Measurements from ENCODE around the gene PODXL2.

The PODXL2 gene

DNA sequence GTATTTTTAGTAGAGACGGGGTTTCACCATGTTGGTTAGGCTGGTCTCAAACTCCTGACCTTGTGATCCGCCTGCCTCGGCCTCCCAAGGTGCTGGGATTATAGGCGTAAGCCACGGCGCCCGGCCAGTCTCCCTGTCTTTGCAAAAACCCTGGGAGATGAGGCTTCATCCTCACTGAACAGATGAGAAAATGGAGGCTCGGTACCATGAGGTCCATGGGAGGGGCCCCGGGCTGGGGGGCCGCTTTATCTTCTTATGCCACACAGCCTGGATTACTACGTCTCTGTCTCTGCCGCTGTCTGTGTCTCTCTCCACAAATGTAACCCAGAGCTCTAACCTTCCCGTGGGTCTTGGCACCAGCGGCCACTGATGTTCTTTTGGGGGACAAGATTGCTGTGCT, 82.9 kb downstream of the PODXL2 start:
- no peak for DNase-seq

DNA sequence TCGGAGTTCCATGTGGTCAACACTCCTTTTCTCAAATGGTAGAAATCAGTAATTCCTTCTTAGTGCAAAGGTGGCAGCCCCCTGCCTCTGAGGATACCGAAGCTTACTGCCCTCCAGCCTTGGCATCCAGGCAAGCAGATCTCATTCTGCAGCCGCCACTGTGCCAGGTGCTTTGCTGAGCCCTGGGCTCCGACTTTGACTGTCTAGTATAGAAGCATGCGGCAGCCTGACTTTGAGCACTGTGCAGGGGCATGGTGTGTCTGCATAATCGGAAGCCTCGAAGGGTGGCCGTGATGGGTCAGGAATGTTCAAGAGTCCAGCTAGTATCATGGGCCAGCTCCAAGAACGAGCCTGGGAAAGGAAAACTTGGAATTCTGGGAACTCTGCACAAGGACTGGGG, 83.5 kb downstream of the PODXL2 start:
- no peak for DNase-seq

DNA sequence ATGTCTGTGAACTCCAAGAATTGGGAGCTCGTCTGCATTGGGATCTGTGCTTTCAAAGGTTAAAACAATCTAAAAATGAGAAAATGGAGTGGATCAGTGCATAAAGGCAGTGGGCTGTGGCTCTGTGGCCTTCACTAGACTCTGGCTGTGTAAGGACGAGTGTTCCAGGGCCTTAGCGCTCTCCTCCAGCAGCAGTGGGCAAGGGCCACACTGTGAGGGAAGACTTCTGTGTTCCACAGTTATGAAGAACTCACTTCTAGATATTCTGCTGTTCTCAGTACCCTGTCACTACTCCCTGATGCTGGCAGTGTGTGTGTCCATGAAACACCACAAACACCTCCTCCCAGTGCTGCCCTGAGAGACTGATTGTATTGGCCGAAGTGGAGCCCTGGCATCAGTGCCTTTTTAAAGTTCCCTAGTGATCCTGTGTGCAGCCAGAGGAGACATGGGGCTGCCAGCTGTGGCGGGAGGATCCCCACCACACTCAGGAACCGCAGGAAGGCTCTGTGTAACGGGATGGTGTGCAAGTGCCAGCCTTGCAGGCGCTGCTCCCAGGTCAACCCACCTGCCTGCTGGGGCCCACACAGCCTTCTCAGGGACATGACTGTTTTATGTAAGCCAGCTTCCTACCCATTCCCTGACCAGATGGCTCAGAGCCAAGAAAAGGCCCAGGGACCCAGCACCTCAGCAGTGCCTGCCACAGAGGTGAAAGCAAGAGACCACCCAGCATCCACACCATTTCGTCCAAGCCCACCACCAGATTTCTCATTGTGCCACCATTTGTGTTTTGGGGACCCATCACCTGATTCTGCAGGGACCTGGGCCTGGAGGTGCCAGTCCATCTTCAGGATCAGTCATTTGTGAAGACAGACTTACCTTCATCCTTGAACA, 84.1 kb downstream of the PODXL2 start:
- DNase-seq = no peak

DNA sequence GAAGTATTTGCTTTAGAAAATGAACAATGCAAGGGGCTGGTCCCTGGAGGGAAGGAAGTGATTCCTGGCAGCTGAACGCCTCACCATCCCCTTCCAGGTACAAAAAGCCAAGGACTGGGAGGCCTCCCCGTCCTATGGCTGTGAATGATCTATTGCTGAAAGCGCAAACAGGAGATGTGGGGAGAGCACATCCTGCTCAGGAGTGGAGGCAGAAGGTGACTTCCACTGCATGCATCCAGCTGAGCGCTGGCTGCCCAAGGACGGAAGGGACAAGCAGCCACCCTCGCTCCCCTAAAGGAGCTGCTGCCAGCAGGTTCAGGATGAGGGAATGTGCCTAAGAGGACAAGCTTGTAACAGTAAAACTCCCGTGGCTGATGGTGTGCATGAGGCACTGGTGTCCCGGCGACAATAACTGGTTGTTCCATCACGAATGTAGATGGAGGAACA, 85.2 kb downstream of the PODXL2 start:
- DNase-seq = no peak

DNA sequence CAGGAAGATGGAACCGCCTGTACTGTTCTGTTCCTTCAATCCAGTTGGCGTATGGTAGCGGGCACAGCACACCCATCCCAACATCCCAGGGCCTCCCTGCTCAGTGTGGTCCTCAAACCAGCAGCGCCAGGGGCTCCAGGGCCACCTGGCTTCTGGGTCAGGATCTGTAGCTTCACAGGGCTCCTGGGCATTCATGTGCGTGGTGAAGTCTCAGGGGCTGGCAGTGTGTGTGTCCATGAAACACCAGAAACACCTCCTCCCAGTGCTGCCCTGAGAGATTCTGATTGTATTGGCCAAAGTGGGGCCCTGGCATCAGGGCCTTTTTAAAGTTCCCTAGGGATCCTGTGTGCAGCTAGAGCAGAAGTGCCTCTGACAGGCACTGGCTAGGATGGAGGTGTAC, 85.9 kb downstream of the PODXL2 start:
- no peak for DNase-seq

DNA sequence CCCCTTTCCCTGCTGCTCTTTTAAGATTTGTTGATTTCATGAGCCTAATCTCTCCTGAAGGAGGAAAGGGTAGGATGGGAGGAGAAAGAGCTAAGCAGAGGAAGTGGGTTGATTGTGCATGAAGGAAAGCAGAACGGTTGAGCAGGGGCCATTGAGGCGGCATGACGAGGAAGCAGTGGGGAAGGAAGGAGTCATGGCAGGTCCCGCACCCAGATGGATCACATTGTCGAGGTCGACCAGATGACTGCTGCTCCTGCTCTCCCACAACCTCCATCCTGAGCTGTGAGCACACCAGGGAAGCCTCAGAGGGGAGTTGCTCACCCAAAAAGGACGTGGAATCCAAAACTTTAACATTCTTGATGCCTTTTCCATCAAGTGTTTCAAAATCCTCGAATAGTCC, 86.5 kb downstream of the PODXL2 start:
- no peak for DNase-seq

DNA sequence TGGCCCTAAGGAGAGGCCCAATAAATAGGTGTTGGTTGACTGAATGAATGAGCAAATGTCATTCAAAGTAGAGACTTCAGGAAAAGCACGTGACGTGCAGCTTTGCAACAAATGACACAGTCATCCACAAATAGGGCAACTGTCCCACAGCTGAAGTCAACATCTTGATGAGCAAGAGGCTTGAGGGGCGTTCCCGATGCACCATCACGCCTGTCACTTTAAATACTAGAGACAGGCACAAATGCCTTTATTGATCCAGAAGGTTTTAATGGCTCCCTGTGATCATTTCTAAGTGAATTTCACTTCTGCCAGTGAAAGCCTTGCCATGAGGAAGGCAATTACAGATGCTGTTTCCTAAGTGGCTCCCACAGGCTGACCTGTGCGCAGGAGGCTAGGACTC, 87.4 kb downstream of the PODXL2 start:
- no peak for DNase-seq

DNA sequence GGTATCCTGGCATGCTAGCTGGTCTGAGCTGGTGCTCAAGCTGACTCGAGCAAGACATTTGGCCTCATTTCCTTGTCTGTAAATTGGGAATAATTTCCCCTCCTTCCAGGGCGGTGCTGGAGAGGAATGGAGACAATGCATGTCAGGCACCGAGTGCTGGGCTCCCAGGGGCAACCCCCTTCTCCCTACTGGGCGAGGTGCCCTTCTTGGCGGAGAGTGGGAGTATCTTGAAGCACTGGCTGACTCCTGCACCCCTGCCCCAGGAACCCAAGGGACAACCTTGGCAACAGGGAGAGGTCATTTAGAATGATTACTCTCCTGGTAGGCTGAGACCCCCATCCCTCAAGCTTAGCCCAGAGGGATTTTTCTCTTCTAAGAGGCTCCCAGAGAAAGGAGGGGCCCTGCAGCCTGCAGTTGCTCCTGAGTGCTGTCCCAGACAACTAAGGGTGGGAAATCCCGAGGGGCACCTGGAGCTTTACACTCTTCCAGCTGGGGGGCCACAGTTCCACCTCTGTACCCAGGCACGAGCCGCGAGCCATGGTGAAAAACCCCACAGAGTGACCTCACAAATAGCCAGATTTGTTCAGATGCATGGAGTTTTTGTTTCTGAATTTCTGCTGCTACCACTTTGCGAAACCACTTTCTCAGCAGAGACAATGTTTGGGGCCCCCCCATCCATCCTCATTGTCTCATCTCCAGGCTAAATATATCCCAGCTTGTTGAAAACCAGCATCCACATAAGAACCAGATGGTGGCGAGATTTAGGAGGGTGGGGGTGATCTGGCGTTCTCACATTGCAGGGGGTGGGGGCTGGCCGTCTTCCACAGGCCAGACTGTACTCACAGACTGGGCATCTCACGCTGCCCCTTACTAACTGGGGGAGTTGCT, 88.6 kb downstream of the PODXL2 start:
- no peak for DNase-seq

DNA sequence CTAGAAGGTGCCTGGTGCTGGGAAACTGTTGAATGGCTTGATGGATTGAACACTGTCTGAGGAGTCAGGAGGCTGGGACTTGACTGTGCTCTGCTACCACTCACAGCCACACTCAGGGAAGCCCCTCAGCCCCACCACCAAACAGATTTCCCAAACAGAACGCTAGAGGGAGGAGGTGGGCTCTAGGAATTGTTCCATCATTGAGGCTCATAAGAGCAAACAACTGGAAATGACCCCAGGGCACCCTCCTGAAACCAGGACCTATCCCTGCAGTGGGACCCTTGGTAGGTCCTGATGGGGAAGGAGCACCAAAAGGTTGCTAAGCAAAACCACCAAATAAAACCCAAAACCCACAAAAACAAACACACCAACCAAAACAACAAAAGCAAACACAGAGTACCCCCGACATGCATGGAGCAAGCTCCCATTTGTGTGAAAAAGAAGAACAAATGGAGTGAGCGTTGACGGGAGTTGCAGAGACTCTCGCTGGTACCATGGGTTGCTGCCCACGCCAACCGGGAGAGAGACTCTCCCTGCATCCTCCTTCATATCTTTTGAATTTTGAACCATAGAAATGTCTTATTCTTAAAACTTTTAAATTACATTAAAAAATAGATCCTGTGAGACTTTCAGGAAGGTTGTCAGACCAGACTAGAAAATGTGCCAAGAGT, 89.4 kb downstream of the PODXL2 start:
- no peak for DNase-seq

DNA sequence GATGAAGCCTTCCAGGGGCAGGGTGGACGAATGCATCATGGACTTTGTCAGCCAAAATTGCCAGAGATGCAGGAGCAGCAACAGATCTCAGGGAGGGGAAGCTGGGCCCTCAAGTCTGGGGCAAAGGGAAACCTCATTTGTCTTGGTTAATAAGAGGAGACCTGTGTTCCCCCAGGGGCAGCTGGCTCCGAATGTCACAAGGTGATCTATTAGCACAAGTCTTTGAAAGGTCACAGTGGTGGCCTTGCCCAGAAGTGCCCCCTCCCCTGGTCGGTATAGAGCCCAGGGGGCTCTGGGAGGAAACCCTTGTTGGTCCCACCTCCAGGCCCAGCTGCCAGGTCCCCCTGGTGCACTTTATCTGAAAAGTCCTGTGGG, 89.9 kb downstream of the PODXL2 start:
- DNase-seq = no peak

DNA sequence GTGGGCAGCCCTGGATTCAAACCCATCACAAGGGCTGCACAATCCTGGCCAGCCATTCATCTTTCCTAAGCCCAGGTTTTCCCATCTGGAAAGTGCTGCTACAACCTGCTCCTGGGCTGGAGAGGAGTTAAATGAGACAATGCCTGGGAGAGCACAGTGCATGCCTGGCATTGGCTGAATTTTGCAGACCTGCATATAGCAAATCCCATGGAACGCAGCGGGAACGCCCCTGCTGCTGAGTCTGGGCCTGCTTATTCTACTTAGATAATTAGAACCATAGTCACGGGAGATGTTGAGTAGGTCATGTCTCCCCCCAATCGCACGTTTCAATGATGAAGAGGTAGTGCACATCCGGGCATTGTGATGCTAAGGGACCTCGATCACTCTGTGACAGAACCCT, 90.4 kb downstream of the PODXL2 start:
- DNase-seq = no peak

DNA sequence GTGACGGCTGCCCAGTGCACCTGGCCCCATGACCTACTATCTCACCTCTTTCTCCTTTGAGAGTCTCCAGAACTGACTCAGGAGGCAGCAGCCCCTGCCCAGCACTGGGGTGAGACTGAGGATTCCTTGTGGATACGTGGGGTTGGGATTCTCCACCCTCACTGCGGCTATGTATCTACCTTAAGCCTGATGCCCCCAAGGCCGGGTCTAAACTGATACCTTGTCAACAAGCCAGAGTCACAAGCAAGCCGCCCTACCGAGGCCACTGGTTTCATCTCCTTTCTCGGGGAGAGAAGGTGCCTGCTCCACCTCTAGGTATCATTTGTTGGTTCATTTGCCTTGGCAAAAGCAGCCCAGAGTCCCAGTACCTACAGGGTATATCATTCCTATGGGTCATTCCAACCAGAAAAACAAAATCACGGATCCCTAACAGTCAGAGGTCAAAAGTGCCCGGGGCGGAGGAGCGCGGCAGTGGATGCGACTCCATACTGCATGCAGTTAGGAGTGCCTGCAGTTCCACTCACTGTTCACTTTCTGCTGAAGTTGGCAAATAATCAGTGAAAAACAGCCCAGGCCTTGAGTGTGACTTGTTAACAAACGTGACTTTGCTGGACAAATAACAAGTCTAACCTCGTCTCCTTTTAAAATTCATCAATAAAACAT, 91.3 kb downstream of the PODXL2 start:
- DNase-seq = no peak

DNA sequence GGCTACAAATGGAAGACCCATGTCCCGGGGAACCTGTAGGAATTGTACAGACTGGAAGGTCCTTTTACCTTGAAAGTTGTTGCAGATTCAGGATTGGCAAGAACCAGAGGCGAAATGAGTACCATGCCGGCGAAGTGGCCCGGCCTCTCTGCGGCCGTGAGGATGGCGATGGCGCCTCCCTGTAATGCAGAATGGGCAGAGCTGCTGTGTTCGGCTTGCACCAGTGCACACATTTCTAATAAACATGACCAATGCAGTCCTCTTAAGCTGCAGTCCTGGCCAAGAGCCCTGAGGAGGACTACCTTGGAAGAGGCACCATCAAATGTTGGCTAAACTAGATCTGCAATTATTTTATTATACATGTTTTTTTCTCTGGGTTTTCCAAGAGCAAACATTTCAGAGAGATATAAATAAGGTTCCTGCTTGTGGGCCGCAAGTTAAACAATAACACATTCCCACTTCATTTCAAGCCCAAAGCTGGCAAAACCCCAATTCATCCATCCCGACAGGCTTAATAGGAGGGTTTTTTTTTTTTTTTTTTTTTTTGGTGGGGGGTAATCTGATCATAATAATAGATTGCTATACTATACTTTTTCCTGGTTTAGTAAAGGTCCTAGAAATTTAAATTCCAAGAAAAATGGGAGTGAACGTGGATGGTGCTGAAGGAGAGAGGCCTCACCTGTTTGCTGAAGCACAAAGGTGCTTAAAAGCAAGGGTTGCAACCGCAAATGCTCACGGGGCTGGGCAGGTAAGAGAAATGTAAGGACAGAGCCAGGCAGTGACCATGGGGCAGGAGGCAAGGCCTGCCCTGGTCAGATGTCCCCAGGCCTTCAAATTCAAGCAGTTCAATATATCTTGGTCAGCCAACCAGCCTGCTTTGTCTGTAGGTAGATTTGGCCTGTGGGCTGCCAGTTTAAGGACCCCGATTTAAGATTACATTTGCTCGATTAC, 92.3 kb downstream of the PODXL2 start:
- DNase-seq = no peak

DNA sequence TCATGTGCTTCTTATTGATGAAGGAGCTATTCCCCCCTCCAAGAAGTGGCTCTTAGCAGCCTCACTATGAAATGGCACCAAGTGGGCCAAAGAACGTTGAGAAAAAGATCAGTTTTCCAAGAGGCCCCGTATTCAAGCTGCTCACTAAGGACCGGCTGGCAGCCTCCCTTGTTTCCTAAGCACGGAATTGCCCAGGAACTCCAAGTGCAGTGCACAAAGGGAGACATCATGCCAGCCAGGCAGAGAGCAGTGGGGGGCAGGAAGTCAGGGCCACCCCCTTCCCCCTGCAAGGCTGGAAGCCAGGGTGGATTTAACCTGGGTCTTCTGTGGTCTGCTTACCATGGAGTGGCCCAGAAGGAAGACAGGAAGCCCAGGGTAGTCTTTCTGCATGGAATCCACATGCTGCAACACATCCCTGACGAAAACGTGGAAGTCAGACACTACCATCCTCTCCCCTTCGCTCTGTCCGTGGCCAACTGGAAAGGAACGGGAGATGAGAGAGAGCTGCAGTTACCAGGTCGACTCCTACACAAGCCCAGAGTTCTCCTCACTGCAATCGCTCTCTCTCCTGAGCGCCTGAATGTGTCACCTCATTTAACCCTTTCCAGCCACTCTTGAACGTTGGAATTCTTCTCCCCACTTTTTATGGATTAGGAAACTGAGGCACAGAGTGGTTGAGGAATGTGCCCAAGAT, 93.3 kb downstream of the PODXL2 start:
- no peak for DNase-seq
